HG03520 (cell line): ENCODE data around the gene STS.
A peak's percentile ranks its signal among the peaks of the same experiment; 100 is the strongest.

Source experiments
- ATAC-seq: cut with Tn5 transposase; IDR thresholded peaks from one replicate; pipeline ENCODE4 v1.9.1; 2021; ENCODE audit warnings: mild to moderate bottlenecking, moderate library complexity; ENCODE audit not compliant: unreplicated experiment

The STS gene, protein sequence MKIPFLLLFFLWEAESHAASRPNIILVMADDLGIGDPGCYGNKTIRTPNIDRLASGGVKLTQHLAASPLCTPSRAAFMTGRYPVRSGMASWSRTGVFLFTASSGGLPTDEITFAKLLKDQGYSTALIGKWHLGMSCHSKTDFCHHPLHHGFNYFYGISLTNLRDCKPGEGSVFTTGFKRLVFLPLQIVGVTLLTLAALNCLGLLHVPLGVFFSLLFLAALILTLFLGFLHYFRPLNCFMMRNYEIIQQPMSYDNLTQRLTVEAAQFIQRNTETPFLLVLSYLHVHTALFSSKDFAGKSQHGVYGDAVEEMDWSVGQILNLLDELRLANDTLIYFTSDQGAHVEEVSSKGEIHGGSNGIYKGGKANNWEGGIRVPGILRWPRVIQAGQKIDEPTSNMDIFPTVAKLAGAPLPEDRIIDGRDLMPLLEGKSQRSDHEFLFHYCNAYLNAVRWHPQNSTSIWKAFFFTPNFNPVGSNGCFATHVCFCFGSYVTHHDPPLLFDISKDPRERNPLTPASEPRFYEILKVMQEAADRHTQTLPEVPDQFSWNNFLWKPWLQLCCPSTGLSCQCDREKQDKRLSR

DNA sequence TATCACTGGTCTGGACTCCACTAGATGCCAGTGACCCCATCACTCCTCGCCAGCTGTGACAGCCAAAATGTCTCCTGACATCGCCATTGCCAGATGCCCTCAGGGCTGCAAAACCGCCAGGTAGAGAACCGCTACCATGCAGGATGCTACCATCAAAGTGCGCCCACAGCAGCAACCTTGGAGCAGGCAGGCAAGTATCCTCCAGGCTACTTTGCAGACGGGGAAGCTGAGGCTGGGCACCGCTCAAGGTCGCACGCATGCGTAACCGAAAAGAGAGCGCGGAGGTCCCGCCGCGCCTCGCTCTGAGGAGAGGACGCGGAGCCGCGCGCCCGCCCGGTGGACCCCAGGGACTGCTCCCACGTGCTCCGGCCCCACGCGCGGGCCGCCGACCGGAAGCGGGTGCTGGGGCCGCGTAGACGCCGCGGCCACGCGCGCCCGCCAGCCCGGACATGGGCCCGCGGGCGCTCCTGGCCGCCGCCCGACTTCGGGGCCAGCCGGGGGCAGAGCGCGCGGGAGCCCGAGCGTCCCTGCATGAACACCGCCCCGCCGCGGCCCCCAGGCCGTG, at the start of gene STS:
Gene STS, plus strand, starts transcription at position 300 of the 565 bp plus-strand sequence. CDS start 105,488 bp downstream, outside the sequence.
- ATAC-seq = peak; percentile 30

DNA sequence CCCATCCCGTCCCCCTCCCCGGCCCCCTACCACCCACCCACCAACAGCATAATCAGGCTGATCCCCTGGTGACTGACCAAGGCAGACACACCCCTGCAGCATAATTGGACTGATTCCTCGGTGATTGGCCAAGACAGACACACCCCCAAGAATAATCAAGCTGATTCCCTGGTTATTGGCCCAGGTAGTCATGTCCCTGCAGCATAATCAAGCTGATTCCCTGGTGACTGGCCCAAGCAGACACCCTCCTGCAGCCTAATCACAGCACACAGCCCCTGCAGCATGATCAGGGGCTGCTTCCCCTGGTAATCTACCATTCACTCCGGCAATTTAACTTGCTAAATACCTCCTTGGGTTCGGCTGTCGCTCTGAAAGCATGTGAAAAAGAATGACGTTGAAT, 47.5 kb upstream of the STS start:
- no peak for ATAC-seq

DNA sequence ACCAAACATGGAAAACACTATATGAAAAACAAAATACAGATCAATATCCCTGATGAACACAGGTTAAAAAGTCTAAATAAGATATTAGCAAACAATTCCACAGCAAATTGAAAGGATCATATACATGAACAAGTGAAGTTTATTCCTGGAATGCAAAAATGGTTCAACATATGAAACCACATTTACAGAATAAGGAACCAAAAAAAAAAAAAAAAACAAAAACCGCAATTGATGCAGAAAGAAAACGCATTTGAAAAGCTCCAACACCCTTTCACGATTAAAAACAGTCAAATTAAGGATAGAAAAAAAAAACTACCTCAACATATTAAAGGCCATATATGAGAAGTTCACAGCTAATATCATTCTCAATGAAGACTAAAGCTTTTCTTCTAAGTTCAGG, 45.4 kb upstream of the STS start:
- no peak for ATAC-seq

DNA sequence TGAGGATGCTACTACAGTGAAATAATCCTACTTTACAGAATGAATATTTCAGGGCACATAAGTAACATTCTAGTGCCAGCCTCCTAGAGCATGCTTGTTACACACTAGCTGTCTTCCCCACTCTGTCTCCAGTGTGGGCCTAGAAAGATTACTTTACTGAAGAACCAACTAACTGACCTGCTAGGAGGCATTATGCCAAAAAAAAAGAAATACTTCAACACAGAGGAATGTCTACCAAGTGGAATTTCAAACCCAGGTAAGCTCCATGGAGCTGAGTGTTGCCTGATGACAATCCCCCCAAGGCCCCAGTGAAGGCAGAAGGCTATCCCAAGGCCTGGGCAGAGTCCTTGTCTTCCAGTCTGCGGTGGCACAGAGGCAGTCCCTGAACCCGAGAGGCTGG, 40.9 kb upstream of the STS start:
- ATAC-seq = no peak

DNA sequence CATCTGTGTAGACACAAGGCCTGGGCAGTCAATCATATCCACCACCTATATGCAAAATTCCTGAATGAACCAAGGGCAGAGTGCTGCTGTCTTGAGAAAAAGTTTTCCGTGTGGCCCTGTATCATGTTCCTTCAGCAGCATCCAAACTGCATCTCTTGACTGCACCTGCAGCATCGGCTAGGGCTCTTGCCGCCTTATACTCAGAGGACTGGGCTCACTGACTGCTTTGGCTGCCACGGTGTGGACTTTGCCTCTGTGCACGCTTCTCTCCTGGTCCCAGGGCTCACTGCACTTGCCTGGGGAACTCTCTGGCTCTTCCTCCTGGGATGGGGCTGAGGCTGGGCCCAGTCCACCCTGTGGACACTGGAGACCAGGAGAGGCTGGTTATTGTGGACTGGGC, 39.5 kb upstream of the STS start:
- ATAC-seq = no peak

DNA sequence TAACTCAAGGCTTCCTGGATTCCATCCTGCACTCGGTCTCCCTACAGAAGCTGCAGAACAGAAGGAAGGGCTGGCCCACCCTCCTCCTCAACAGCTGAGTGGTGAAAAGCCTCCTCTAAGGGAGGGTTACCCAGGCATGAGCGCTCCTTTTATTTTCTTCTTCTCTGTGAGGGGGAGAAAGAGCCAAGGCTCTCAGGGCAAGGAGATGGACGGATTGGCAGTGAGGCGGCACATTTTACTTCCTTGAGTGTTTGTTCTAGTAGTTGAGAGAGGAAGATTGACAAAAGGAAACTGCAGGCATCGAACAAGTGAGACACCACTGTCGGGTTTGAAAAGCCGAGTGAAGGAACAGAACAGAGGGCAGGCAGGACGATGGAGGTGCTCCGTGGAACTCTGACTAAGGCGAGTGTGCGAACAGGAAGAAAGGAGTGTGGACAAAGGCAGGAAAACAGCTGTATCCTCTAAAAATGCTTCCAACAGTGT, 38.4 kb upstream of the STS start:
- ATAC-seq = no peak

DNA sequence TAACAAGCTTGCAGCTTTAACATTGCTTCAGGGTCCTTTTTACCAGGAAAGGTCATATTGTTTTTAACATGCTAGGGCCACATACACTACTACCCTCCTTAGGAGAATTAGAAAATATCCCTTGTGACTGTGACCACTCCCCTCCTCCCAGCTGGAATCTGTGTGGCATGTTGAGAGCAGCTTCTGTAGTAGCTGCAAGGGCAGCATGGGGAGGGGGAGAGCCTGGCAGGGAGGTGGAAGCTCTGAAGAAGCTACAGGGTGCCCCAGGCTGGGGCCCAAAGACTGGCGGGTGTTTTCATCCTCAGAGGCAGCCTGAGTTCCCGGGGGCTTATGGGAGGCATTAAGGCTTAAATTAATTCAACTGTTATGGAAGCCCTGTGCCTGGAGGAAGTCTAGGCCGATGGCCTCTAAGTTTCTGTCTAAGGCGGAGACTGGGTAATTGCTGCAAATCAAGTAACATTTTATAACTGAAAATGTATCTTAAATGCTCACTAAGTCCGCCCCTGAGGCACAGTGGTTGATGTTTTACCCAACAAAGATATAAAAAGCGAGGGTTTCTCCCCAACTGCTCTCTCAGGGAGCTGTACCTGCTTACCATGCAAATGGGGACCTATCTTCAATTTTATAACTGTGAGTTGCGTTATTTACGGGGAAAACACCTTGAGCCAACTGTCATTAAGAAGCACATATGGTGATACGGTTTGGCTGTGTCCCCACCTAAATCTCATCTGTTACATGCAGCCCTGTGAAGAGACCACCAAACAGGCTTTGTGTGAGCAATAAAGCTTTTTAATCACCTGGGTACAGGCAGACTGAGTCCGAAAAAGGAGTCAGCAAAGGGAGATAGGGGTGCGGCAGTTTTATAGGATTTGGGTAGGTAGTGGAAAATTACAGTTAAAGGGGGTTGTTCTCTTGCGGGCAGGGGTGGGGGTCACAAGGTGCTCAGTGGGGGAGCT, 37.4 kb upstream of the STS start:
- ATAC-seq = peak; percentile 54

DNA sequence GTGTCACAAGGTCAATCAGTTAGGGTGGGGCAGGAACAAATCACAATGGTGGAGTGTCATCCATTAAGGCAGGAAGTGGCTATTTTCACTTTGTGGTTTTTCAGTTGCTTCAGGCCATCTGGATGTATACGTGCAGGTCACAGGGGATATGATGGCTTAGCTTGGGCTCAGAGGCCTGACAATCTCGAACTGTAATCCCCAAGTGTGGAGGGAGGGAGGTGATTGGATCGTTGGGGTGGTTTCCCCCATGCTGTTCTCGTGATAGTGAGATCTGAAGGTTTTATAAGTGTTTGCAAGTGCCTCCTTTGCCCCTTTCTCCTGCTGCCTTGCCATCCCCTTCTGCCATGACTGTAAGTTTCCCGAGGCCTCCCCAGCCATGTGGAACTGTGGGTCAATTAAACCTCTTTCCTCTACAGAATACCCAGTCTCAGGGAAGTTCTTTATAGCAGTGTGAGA, 36.7 kb upstream of the STS start:
- ATAC-seq = peak; percentile 66

DNA sequence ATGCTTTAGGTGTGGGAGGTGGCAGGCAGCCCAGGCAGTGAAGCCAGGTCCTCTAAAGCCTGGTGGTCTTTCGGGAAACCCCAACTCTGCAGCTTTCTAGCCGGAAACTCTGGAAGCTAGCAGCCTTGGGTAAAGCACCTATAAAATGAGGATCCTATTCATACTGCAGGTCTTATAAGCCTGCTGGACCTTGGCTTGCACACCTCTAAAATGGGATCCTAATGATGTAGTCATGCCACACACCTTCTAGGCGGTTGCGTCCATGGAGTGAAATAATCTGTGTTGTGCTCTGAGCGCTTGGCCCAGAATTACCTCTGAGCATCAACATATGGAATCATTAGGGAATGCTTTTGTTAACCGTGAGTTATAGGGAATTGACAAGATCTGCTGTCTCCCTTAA, 36.0 kb upstream of the STS start:
- no peak for ATAC-seq

DNA sequence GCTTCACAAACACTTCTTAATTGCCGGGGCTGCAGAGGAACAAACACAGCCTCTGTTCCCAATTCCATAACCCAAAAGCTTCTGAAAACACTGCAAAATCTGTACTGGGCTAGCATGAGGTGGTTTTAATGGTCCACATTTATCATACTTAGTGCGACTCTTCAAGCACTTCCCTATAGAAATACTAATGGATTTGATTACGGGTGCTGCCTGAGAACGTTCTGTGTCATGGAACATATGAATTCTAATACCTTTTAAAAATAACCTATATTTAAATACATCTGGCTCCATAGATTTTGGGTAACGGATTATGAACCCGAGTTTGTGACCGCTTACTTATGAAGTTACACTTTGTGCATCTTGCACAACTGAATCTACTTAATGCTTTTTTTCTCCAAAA, 35.4 kb upstream of the STS start:
- ATAC-seq = no peak

DNA sequence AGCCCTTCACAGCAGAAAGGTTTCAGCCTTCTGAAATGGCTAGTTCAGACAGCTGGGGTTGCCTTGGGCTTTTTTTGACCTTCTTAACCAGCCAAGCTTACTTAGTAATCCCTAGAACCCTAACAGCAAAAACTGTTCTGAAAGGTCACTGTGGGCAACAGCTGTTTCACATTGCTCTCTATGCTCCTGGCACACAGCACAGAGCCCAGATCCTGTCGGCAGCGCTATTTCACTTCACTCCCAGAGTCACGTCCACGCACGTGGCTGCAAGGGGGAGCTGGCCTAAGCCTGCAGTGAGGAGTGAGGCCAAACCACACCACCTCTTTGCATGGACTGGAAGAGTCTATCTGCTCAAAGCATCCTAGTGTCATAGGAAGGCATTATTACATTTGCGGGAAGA, 32.0 kb upstream of the STS start:
- peak; percentile 54 for ATAC-seq

DNA sequence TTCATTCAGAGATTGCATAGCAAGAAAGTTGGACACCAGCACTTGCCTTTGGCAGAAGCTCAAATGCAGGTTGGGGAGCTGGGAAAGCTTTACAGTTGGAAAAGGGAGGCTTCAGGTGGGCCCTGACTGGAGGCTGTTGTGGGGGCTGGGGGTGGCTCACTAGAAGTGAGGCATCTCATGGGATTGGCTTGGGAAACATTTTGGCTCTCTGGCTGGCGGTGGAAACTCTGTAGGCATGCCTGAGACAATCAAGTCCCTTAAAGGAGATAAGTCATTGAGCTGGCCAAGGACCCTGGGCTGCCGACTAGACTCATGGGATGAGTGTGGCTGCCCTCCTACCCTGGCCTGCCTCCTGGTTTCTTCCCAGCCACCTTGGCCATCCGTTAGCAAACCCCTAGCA, 31.4 kb upstream of the STS start:
- ATAC-seq = no peak

DNA sequence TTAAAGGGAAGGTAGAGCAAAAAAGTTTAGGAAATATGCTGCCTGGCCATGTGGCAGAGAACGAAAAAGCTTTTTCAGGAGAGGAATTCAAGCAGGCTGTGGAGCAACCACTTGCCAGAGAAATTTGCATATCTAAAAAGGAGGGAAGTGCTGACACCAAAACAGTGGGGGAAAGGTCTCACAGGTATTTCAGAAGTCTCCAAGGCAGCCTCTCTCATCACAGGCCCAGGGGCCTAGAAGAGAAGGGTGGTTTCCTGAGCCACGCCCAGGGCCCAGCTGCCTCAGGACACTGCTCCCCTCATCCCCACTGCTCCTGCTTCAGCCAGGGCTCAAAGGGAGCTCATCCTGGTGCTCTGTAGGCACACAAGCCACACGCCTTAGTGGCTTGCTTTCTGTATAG, 29.9 kb upstream of the STS start:
- no peak for ATAC-seq

DNA sequence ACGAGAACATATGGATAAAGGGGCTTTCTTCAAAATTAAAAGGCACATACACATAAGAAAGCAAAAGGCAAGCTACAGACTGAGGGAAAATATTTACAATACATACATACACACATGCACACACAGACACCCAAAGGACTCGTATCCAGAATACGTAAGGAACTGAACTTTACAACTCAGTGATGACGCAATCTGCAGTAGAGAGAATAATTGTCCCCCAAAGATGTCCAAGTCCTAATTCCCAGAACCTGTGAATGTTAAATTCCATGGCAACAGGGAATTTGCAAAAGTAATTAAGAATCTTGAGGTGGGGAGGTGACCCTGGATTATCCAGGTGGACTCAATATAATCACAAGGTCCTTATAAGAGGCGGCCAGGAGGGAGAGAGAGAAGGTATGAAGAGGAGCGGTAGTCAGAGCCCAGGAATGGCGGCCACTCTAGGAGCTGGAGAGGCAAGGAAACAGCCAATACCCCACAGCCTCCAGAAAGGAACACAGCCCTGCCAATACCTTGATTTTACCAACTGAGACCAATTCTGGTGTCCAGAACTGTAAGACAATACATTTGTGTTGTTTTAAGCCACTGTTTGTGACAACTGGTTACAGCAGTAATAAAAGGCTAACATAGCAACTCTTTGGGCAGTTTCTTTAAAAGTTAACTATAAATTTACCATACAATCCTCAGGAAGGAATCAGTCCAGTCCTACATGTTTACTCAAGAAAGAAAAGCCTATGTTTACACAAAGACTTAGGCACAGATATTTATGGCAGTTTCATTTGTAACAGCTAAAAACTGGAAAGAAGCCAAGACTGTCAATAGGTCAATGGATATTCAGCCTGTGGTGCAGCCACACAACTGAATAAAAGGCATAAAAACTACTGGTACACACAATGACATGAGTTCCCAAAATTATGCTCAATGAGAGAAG, 27.3 kb upstream of the STS start:
- no peak for ATAC-seq

DNA sequence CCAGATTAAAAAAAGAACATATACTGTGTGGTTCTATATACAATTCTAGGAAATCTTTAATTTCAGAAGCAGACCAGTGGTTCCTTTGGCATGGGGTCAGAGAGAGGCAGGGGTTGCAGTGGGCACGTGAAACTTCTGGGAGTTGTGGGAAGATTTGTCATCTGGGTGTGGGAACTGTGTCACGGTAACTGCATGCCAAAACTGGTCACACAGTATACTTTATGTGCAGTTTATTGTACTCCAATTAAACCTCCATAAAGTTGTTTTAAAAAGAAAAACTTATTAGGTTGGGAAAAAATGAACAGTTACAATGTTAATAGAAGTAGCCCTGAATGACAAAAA, 26.7 kb upstream of the STS start:
- no peak for ATAC-seq

DNA sequence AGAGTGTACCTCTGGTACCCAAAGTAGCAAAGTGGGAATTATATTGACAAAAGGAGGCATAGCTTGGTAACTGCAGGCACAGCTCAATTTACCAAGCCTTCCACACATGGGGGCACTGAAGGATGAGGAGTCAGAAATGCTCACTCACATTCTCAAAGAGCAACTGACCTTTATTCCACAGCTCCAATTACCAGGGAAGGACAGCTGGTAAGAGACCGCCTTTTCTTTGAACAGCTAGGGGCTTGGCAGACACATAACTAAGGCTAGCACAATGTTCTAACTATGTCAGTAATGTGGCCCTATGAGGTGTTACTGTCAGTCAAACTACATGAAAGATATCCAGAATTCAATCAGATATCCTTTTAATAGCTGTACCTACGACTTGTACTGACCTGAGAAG, 20.5 kb upstream of the STS start:
- ATAC-seq = no peak

DNA sequence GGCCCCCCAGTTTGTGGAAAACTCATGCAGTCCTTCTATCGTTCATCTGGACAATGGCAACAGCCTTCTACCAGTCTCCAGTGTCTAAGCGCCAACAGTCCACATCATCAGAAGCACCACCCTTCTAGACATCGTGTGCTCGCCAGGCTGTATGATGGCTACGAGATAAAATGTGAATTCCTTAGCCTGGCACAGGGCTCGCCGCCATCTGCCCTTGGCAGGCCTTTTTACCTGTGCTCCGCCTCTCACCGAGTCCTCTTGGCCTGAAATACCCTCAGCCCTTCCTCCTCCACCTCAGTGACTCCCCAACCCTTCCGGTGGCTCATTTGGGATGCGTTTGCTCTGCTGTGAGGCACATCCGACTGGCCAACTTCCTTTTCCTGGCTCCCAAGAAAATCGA, 15.9 kb upstream of the STS start:
- ATAC-seq = no peak

DNA sequence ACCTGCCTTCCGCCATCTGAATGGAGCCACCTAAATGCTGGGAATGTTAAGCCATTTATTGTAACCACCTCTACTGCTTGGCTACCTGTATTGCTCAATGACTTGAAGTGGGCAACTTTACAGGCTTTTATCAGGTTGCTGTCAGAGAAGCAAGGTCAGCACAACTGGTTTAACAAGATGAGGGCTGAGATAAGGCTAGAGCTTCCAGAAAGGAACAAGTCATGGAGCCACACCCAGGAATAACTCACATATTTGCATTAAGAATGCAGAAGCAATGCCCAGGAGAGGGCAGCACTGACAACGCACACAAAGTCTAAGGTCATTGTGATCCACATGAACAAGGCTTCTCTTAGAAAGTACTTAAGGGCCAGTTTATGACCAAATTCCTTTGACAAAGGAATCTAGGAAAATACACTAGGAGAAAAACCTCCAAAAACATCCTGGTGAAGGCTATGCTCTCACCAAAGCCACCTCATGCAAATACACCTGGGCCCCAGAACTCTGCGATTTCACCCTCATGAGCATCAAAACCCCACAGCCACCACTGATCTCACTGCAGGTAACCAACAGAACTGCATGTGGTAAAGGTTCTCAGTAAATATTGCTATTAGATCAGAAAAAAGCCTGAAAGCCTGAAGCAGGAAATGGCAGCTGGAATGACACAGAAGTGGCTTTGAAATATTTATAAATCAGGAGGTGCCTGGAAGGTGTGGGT, 15.0 kb upstream of the STS start:
- peak; percentile 89 for ATAC-seq

DNA sequence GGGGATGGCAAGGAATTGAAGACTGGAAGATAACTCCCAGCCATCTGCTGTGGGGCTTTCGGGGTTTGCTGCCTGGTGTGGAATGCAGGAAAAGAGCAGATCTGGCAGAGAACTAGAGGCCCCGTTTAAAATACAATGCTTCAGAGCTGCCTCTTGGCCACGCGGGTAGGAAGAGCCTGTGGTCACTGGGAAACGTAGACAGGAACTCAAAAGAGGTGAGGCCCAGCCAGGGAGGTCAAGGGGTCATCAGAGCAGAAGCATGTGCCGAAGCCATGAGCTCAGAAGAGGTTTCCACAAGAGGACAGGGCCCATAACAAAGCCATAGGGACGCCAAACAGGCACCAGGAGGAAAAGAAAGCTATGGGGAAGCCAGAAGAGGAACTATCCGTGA, 14.5 kb upstream of the STS start:
- ATAC-seq = no peak
